Rectal smooth muscle tissue (tissue), 1 donor: ENCODE measurements around the gene B4GALT3.
A peak's percentile ranks its signal among the peaks of the same experiment; 100 is the strongest.

Experiments
- H3K27ac ChIP-seq: one replicate; pipeline ENCODE4 v1.7.0; 2013; ENCODE audit warnings: low read depth, low read length, inconsistent platforms
- H3K27me3 ChIP-seq: one replicate; pipeline ENCODE4 v1.7.0; 2013; ENCODE audit warnings: low read length; ENCODE audit not compliant: control insufficient read depth, insufficient read depth
- H3K36me3 ChIP-seq: one replicate; pipeline ENCODE4 v1.7.0; 2013; ENCODE audit warnings: low read length; ENCODE audit not compliant: control insufficient read depth, insufficient read depth
- H3K4me1 ChIP-seq: one replicate; pipeline ENCODE4 v1.7.0; 2013; ENCODE audit warnings: low read length; ENCODE audit not compliant: control insufficient read depth, insufficient read depth
- H3K4me3 ChIP-seq: one replicate; pipeline ENCODE4 v1.7.0; 2013; ENCODE audit warnings: low read length
- H3K9ac ChIP-seq: one replicate; pipeline ENCODE4 v1.7.0; 2013; ENCODE audit warnings: low read length

The B4GALT3 gene

GRCh38 chr1:161175771-161176453, 1.4 kb downstream of the B4GALT3 start:
- H3K4me3 ChIP-seq, result peak overlapping the region; percentile 98
- H3K27ac ChIP-seq, result no peak overlapping the region
- no peaks in the 10 kb centered on the region for H3K27me3 ChIP-seq
- peaks cover 9% of the 10 kb centered on the region for H3K4me1 ChIP-seq
- H3K9ac ChIP-seq, result no peak overlapping the region
- peaks cover 19% of the 10 kb centered on the region for H3K36me3 ChIP-seq

GRCh38 chr1:161174911-161175310, 2.4 kb downstream of the B4GALT3 start:
- Histone ChIP-seq H3K36me3 (peaks cover 27% of the 10 kb centered on the region), H3K4me1 (peaks cover 9% of the 10 kb centered on the region), H3K27me3 (no peaks in the 10 kb centered on the region), H3K9ac (no peak overlapping the region), H3K27ac (no peak overlapping the region), H3K4me3 (no peak overlapping the region)

- Histone ChIP-seq H3K27ac (no peak overlapping the region), H3K27me3 (no peaks in the 10 kb centered on the region), H3K9ac (no peak overlapping the region), H3K4me3 (no peak overlapping the region), H3K4me1 (peaks cover 9% of the 10 kb centered on the region), H3K36me3 (peaks cover 32% of the 10 kb centered on the region)
Measured at GRCh38 chr1:161173711-161174110, 3.6 kb downstream of the B4GALT3 start.

- H3K9ac ChIP-seq, result no peak overlapping the region
Measured at GRCh38 chr1:161172776-161173376, 4.4 kb downstream of the B4GALT3 start.

GRCh38 chr1:161172349-161172748, 5.0 kb downstream of the B4GALT3 start:
- Histone ChIP-seq H3K4me3 (no peak overlapping the region), H3K36me3 (peaks cover 32% of the 10 kb centered on the region), H3K27me3 (no peaks in the 10 kb centered on the region), H3K9ac (no peak overlapping the region), H3K27ac (no peak overlapping the region), H3K4me1 (peaks cover 5% of the 10 kb centered on the region)

More at GRCh38 chr1:161172776-161173376, 4.4 kb downstream of the B4GALT3 start:
- Histone ChIP-seq H3K36me3 (peaks cover 32% of the 10 kb centered on the region), H3K27me3 (no peaks in the 10 kb centered on the region), H3K4me3 (no peak overlapping the region), H3K27ac (no peak overlapping the region), H3K4me1 (peaks cover 8% of the 10 kb centered on the region)

GRCh38 chr1:161171696-161172095, 5.6 kb downstream of the B4GALT3 start:
- H3K9ac ChIP-seq, result no peak overlapping the region
- H3K27me3 ChIP-seq, result no peaks in the 10 kb centered on the region
- peaks cover 32% of the 10 kb centered on the region for H3K36me3 ChIP-seq
- no peak overlapping the region for H3K27ac ChIP-seq
- H3K4me3 ChIP-seq, result no peak overlapping the region
- peaks cover 10% of the 10 kb centered on the region for H3K4me1 ChIP-seq

GRCh38 chr1:161171191-161171590, 6.1 kb downstream of the B4GALT3 start:
- Histone ChIP-seq H3K4me1 (peaks cover 5% of the 10 kb centered on the region), H3K36me3 (peaks cover 32% of the 10 kb centered on the region), H3K4me3 (no peak overlapping the region), H3K27ac (no peak overlapping the region), H3K27me3 (no peaks in the 10 kb centered on the region), H3K9ac (no peak overlapping the region)

GRCh38 chr1:161168906-161169305, 8.4 kb downstream of the B4GALT3 start:
- Histone ChIP-seq H3K4me1 (peaks cover 5% of the 10 kb centered on the region), H3K27me3 (no peaks in the 10 kb centered on the region), H3K9ac (no peak overlapping the region), H3K27ac (no peak overlapping the region), H3K36me3 (peaks cover 18% of the 10 kb centered on the region), H3K4me3 (no peak overlapping the region)

- H3K4me1 ChIP-seq, result peaks cover 5% of the 10 kb centered on the region
- H3K27ac ChIP-seq, result peak overlapping the region; percentile 65
- peak overlapping the region; percentile 95 for H3K4me3 ChIP-seq
- peaks cover 21% of the 10 kb centered on the region for H3K36me3 ChIP-seq
- peak overlapping the region; percentile 72 for H3K9ac ChIP-seq
- no peaks in the 10 kb centered on the region for H3K27me3 ChIP-seq
Measured at GRCh38 chr1:161166669-161167548, 10.4 kb downstream of the B4GALT3 start.

GRCh38 chr1:161165742-161166668, 11.3 kb downstream of the B4GALT3 start, which contains the start of gene PPOX:
Gene PPOX, plus strand, starts transcription at chr1:161166426. Its CDS starts 422 bp downstream, at chr1:161166848.
- Histone ChIP-seq H3K36me3 (peaks cover 20% of the 10 kb centered on the region), H3K9ac (peak within 1 kb of the TSS; percentile 72), H3K27ac (peak within 1 kb of the TSS; percentile 87), H3K27me3 (no peaks in the 10 kb centered on the region), H3K4me3 (peak within 1 kb of the TSS; percentile 95), H3K4me1 (peaks cover 5% of the 10 kb centered on the region)

- H3K4me1 ChIP-seq, result peaks cover 8% of the 10 kb centered on the region
- H3K9ac ChIP-seq, result no peak overlapping the region
- H3K36me3 ChIP-seq, result peaks cover 11% of the 10 kb centered on the region
- H3K4me3 ChIP-seq, result peak overlapping the region; percentile 83
- no peaks in the 10 kb centered on the region for H3K27me3 ChIP-seq
- peak overlapping the region; percentile 87 for H3K27ac ChIP-seq
Measured at GRCh38 chr1:161164901-161165610, 12.3 kb downstream of the B4GALT3 start.
